Measurements from ENCODE around the gene MRPS27.

The MRPS27 gene

DNA sequence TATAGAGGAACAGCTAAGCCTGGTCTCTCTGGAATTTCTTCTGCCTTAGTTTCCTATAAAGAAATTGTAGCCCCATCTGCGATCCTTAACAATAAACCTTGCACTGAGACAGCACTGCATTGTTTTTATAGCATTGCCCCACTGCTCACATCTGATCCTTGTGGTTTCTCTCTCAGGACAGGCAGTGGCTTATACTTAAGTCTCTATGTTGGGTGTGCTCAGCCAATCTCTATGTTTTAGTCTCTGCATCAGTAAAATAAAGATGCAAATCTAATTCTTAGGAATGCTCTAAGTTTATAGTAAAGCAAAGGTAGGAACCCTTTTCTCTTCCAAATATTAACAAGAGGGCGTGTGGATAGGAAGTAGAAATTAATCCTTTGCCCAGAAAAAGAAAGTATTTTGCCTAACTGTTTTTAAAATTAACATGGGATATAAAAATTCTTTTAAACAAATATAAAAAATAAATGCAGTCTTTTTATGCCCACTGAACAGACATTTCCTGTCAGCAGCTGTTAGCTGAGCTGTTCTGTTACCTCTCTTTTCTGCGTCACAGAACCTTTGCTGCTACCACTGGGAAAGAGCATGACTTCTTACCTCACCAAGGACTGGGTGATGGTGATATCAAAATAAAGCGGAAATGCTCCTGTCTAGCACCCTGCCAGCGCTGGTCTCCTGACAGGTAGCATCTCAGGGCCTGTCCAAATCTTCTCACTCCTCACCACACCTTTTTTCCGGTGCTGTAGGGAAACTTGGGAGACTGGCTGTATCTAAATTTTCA, 29.5 kb downstream of the MRPS27 start:
- no peak for FAIRE-seq

DNA sequence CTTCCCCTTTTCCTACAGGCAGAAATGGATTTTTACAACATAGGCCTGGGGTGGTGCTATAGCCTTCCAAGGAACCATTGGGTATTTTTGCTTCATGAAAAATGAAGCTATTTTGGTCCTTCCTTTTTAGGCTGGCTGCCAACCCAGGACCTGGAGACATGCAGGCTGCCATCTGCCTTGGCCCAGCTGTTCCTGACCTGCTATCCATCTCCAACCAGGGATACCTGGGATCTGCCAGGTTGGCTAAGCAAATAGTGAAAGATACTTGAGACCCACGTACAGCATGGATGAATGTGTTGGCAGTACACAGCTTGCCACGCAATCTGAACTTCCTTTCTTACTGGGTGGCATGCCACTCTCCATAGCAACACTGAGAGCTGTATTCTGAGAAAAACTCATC, 31.1 kb downstream of the MRPS27 start:
- no peak for FAIRE-seq

DNA sequence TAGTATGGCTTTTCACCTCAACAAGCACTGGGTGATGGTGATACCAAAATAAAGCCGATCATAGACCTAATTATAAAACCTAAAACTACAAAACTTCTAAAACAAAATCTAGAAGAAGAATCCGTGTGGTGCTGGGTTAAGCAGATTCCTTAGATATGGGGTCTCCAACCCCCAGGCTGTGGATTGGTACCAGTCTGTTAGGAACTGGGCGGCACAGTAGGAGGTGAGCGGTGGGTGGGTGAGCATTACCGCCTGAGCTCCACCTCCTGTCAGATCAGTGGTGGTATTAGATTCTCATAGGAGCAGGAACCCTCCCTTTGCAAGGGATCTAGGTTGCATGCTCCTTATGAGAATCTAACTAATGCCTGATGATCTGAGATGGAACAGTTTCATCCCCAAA, 33.2 kb downstream of the MRPS27 start:
- FAIRE-seq = no peak

DNA sequence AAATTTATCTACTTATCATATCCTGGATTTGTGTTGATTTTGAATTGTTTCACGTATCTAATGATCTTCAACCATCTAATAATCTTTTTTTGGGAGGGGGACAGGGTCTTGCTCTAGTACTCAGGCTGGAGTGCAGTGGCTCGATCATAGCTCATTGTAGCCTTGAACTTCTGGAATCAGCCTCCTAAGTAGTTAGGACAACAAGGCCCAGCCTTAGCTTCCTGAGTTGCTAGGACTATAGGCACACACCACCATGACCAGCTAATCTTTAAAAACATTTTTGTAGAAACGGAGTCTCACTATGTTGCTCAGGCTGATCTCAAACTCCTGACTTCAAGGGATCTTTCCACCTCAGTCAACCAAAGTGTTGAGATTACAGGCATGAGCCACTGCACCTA, 34.6 kb downstream of the MRPS27 start:
- FAIRE-seq = no peak

DNA sequence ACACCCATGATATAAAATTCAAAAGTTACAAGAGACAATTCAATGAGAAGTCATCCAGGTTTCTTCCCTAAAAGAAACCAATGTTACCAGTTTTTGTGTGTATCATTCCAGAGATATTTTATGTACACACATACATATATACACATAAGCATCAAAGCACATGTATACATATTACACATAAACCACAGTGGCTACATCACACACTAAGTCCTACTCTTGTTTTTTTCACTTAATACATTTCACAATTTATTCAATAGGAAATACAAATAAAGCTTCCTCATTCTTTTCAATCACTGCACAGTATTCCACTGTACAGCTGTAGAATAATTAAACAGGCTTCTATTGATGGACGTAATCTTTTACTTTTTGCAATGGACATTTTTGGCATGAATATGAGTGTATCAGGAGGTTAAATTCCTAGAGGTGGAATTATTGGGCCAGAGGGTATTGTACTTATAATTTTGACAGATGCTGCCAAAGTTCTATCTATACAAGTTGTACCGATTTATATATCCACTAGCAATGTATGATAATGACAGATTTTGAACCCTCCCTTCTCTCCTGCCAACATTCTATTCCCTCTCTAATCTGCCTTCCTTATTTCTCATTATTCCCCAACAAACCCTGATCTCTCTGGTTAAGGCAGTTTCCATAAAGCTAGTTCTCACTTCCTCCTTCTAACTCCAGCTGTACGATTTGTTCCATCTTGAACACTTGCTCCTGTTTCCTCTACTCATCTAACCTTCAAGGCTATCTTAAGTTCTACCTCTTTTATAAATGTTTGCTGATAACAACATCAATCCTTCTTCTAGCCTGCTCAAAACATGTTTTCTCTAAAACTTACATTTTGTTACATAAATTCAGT, 35.2 kb downstream of the MRPS27 start:
- no peak for FAIRE-seq

DNA sequence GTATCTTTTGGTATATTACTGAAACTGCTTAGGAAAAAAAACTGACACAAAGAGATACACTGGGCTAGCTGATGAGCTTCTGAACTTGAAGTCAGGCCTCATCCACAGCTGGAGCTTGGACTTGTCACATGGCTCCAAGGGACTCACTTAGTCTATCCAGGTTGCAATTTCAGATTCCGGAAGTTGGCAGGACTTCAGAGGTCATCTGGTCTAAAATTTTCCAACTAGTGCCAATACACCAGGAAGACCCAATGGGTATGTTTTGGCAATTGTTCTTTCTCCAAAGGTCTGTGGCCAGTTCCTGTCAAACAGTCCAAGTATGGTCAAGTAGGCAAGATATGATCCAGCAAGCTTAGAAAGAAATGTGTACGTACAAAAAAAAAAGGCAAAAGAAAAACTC, 36.7 kb downstream of the MRPS27 start:
- no peak for FAIRE-seq

DNA sequence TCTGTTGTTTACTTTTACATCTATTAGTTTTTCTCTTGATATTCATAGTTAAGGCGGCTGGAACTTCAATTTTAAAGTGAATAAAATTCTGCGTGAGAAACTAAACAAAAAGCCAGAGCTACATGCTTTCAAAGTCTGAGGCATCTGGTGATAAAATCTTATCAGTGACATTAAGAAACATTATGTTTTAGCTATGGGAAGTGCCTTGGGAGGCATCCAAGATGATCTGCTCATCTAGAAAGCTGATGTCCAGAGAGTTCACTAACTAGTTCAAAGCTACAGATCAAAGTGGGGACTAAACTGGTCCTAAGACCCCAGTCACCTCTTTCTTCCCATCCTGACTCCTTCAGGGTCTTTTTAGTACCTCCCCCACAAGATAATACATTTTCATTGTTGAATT, 37.2 kb downstream of the MRPS27 start:
- FAIRE-seq = no peak

DNA sequence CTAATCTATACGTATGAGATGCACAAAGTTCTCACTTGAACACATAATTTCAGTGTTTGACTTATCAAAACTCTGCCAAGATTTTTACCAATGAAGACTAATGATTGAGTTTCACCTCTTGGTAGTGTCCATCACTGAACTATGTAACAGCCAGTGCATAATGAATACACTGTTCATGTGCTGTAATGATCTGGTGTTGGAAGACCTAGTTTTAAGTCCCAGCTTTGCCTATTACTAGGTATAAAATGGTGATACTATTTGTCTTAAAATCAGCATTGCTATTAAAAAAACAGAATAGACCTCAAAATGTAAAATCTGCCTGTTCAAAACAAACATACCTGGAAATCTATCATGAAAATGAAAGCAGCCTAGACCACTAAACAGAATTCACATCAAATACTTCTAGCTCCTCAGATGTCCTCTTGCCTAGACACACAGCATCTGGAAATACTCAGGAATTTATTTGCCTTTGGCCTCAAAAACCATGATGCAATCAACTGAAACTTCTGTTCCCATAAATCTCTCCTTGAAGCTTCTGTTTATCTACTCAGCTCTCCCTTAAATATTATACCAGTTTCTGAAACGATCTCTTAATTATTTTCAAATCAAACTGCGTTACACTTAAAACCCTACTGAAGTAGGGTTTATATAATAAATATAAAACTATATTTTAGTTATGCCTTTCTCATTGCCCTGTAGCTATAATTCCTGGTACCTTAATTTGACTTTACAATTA, 38.1 kb downstream of the MRPS27 start:
- peak; percentile 49 for FAIRE-seq

DNA sequence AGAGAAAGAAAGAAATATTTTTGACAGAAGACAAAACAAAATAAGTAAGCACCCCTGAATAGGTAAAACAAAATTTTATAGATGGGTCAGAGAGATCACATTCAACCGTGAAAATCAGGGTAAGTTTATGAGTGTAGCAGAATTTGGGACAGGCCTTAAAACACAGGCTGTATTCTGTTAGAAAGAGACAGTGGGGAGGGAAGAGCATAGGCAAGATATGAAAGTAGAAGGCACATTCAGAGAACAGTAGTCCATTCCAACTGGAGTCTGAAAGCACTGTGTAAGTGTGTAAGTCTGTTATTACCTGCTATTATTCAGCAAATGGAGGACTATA, 38.6 kb downstream of the MRPS27 start:
- no peak for FAIRE-seq

DNA sequence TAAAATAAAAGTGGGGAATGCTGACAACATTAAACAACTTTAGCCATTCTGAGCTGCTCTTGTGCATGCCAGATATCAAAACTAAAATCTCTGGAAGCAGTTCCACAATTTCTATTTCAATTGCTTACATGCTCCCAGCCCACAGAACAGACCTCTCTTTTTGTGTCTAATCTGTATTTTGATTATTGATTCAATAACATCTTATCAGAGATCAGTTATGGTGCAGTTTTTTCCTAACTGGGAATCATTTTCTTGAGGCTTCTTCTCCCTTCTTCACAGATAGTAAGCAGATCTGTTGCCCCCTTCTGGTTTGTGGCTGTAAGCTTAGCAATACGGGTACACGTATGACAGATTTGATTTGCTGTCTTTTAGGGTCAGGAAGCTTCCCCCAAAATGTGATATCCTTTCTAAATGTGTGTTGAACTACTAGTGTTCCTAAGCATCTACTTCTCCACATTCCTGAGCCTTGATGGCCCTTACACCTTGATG, 39.4 kb downstream of the MRPS27 start:
- FAIRE-seq = peak; percentile 16

DNA sequence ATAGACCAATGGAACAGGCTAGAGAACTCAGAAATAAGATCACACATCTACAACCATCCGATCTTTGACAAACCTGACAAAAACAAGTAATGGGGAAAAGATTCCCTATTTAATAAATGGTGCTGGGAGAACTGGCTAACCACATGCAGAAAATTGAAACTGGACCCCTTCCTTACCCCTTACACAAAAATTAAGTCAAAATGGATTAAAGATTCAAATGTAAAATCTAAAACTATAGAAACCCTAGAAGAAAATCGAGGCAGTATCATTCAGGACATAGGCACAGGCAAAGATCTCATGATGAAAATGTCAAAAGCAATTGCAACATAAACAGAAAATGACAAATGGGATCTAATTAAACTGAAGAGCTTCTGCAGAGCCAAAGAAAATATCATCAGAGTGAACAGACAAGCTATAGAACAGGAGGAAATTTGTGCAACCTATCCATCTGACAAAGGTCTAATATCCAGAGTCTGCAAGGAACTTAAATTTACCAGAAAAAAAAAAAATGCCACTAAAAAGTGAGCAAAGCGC, 43.8 kb downstream of the MRPS27 start:
- no peak for FAIRE-seq

DNA sequence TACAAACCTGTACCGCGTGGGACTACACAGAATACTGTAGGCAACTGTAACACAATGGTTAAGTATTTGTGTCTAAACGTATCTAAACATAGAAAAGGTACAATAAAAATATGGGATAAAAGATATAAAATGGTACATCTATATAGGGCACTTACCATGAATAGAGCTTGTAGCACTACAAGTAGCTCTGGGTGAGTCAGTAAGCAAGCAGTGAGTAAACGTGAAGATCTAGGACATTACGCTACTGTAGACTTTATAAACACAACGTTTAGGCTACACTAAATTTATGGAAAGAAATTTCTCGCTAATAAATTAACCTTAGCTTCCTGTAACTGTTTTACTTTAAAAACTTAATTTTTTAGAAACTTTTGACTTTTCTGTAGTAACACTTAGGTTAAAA, 46.5 kb downstream of the MRPS27 start:
- FAIRE-seq = no peak

DNA sequence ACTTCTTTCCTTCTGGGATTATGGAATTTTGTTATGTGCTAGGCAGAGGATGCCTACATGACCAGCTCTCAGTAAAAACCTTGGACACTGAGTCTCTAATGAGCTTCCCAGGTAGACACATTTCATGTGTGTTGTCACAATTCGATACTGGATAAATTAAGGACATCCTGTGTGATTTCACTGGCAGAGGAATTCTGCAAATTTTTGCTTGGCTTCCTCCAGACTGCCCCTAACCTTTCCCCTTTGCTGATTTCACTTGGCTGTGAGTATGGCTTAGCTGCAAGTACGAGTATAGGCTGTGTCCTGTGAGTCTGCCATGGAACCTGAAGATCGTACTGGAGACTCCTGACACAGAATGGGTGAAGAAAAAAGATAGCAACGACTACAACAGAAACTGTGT, 47.6 kb downstream of the MRPS27 start:
- no peak for FAIRE-seq

DNA sequence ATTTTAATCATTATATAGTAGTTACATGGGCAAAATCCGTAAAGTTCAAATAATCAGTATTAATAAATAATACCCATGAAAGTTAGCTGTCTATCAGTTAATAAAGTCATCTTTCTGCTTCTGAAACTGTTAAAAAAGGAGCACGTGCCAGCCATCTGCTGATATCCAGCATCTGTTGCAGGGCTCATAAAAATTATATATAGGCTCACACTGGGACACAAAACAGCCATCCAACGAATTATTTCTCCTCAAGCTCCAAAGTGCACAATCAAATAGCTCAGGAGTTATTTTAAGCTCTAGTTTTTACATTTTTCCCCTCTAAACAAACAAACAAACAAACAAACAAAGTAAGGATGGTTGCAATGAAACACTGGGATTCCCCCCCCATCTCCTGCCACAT, 48.3 kb downstream of the MRPS27 start:
- FAIRE-seq = no peak

DNA sequence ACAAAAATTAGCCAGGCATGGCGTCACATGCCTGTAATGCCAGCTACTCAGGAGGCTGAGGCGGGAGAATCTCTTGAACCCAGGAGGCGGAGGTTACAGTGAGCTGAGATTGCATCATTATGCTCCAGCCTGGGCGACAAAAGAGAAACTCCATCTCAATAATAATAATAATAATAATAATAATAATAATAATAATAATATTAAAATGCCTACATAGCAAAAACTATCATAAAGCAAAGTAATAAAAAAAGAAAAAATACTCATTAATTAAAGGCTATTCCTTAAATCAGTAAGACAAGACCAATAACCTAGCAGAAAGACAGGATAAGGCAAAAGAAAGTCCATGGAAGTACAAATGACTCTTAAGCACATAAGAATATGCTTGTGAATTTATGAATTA, 50.0 kb downstream of the MRPS27 start:
- FAIRE-seq = no peak

DNA sequence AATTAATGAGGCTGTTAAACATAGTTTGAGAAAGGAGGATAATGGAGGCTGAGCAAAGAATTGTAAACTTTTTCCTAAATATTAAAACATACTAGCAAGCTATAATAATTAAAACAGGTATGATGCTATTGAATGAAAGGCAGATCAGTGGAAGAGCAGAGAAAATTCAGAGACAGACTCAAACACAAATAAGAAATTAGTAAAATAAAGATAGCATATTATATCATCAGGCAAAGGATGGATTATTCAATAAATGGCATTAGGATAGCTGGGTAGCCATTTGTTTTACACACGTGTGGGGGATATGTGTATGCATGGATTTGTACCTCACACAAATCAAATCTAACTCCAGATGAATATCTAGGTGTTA, 50.6 kb downstream of the MRPS27 start:
- no peak for FAIRE-seq

DNA sequence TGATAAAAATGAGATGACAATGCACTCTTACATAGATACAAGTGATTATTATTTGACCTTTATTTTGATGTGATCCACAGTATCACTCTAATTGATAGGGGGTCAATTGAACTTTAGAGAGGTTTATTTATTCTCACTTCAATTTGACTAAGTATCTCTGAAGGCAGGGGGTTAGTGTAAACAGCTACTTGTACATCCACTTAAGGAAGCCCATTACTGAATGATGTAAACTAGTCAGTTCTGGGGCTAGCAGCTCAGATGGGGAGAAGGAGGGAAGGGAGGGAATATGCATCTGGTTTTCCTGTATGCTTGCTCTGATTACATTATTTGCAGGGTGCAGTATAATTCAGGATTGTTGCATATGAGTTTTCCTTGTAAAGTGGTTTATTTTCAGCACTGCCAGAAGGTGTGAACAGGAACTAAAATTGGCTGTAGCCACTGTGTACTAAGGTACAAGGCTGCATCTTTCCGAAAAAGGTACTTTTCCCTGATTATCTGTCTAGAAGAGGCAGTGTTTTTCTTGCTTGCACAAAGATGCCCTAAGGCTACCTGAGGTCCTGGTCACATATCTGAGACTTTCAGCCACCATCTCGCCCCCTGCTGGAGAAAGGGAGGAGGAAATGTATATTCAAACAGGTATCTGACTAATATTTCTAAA, 51.2 kb downstream of the MRPS27 start:
- FAIRE-seq = no peak

DNA sequence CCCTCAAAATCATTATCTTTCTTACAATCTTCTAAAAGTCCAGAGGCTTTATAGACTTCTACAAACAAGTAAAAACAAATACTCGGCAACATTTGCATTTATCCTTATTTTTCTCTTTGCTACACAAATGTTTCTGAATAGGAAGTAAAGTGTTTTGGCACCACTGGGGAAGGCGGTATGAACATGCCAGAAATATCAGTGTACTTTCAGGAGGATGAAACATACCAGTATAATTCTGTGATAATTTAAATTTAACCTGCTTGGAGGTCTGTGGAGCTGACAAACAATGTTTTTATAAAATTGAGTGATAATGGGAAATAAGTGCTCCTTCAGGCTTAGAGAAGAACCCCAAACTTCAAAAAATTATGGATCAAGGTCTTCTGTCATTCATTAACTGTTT, 51.8 kb downstream of the MRPS27 start:
- FAIRE-seq = no peak

DNA sequence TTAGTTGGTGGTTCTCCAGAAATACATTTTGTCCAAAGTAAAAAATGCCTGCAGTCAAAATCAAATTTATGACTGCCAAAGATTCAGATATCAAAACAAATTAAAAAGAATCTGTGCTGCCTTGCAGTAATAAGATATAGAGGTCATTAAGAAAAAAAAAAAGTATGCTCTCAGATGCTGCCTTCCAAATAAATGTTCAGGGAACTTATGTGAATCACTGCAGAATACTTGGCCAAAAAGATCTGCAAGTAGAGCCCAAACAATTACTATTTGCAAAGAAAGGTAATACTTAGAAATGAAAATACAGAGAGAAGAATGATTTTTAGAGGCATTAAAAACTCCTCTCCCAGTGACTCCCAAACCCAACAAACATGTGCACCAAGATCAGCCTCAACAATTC, 52.4 kb downstream of the MRPS27 start:
- FAIRE-seq = no peak

DNA sequence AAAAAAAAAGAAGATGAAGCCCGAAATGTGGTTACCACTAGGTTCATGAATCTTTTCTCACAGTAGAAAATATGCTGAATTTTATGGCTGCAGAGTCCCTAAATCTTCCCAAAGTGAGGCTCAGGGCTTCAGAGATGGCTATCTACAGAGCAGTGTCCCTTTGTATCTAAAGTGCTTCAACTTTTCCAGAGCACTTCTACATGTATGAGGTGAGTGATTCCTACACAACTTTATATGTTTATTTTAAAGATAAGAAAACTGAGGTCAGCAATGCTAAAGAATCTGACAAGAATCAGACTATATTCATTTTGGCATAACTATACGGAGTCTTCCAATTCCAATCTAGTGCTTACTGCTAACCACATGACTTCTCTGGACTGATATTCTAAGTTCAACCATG, 53.2 kb downstream of the MRPS27 start:
- no peak for FAIRE-seq

DNA sequence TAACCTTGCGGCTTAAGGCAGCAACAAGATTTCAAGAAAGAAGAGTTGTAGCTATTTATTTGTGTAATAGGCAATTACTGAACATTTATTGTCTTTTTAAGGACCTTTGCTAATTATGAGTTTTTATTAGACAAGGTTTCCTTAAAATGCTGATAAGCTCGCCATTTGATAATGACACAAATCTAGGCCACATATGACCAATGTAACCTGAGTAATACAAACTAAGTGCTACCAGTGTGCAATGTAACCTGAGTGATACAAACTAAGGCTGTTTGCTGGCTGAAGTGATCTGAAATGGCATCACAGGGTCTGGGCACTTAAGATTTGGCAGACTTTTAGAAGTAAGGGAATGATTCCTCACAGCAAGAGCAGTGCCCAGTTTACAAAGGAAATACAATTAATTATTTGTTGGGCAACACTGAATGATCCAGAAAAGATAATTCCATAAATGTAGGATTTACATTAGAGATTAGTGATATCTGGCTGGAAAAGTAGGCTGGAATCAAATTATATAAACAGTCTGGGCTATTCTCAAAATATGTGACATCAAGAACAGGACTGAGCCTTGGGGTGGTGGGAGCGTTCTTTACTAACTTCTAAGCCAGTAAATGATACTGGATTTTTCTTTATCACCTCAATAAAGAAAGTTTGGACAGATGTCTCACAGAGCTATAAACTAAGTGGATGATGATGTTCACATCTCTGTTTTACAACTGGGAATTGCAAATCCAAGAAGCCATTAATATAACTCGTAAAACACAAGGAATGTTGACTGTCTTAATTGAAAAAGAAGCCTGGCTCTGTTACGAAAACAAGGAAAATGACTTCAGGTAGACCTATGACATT, 54.8 kb downstream of the MRPS27 start:
- no peak for FAIRE-seq

DNA sequence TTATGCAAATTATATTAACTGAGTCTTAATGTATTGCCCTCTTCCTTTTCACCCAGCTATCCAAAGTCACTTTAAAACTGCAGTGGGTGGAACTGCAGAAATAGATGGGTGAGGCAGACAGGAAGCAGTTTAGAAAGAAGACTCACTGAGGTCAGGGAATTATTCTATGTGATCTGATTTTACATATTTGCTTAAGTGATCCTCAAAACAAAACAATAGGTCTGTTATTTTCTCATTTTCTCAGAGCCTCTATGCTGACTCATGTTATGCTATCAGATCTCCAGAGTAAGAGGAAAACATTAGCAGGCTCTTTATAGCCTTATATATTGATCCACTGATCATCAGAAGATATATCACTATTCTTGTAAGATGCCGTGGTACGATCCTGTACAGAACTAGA, 63.5 kb downstream of the MRPS27 start:
- FAIRE-seq = no peak
